NCI-H1436 treated with DMSO at 0.1 percent for 48 hours (cell line): ENCODE data around the gene SMU1.
"Not testable (repeated sequence)": the region's sequence is repeated elsewhere in the genome, so short reads cannot be mapped to it uniquely, and the experiment has no call there.

ENCODE experiments used
- DNase-seq: peaks from one replicate; lab custom pipeline; 2025; lab: John Stamatoyannopoulos, UW

SMU1 gene

DNA sequence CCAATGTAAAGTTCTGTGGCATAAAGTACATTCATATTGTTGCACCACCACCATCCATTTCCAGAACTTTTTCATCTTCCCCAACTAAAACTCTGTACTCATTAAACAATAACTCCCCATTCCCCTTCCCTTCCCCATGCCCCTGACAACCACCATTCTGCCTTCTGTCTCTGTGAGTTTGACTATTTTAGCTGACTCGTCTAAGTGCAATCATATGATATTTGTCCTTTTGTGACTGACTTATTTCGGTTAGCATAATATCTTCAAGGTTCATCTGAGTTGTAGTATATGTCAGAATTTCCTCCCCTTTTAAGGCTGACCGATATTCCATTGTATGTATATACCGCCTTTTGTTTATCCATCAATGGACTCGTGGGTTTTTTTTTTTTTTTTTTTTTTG, 29.0 kb upstream of the SMU1 start:
- DNase-seq: no peak

DNA sequence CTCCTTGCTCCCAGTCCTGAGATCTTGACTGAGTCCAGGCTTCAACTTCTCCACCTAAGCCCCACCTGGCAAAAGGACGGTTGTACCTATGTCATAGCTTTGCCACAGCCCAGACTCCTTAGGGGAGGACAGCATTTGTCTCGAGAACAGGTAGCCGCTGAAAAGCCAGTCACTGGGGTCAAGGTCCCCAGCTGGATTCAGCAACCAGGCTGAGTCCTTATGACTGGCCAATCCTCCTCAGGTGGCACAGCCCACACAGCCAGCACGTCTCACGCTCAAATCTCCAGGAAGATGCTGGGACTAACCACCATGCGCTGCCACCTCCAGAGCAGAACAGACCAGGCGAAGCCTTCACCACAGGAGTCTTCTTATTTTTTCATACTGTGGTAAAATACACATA, 27.9 kb upstream of the SMU1 start:
- DNase-seq: no peak

DNA sequence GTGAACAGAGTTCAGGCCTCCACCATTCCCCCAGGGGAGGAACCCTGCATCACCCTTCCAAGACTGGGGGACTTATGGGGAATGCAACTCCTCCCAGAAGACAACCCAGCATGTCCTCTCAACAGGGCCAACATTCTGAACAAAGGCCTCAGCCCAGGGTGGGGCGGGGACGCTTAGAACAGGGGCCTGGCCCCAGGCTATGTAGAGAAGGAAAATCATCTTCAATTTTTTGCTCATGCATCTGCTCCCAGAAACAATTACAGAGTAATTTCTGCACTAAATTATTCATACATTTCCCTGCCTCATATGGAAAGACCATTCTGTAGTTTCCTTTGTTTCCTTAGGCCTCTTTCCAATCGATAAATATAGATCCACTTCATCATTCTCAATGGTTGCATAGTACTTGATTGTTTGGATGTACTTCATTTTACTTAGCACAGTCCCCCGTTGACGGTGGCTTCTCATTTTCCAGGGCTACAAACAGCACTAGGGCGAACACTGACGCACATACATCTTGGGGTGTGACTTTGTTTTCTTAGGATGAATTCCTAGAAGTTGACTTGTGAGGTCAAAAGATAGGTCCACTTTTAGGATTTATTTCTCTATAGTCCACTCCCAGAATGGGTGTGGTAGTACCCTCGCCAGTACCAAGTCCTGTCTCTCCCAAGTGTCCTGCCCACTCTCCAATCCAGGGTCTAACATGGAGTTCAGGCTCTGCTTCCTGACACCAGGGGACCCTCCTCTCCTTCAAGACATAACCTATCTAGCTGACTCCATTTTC, 27.2 kb upstream of the SMU1 start:
- DNase-seq: no peak

DNA sequence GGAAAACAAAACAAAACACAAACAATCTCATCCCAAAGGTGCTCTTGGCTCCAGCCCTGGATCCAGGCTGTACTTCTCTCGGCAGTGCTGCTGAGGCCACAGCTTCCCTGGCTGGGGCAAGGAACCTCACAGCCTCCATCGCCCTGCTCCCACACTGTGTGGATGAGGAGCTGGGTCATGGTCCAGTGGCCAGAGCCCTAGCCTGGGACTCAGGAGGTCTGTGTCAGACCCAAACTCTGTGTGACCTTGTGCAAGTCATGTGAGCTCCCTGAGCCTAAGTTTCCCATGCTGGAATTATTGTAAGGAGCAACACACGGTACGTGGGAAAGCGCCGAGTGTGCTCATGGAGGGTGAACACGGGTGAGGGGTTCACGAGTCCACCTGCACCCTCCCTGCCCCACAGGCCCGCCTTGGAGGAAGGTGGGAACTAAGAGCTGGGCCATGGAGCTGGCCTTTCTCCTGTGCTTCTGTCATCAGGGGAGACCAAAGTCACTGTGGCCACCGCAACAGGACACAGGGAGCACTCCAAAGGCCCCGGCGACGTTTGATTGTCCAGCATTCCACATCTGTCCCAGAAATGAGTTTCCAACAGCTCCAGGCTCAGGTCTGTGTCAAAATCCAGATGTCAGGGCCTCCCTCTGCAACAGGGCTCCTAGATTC, 26.2 kb upstream of the SMU1 start:
- no peak for DNase-seq

DNA sequence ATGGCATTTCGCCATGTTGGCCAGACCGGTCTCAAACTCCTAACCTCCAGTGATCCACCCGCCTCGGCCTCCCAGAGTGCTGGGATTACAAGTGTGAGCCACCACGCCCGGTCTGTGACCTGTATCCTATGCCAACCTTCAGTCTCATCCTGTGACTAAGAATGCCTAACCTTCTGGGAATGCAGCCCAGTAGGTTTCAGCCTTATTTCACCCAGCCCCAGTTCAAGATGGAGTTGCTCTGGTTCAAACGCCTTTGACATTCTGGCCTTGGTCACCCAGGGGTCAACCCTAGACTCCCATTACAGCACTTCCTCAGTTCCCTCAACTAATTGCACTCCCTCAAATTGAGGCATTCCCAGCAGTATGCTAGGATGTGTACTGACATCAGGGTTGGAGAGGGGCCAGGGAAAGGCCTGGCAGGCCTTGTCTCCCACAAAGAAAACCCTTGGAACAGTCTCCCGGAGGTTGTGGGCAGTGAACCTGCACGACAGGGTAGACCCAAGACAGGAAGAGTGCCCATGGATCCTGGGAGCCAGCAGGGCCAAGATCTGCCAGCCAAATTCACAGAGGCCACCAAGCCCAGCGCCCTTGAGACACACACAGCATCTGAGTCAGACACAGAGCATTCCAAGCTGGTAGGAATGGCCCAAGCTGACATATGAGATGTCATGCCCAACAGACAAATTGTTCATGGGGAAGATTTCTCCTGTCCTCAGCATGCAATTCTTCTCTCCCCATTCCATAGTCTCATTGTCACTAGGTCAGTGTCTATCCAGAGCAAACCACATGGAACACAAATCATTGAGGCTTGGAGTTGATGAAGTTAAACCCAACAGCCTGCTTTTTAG, 24.9 kb upstream of the SMU1 start:
- no peak for DNase-seq

DNA sequence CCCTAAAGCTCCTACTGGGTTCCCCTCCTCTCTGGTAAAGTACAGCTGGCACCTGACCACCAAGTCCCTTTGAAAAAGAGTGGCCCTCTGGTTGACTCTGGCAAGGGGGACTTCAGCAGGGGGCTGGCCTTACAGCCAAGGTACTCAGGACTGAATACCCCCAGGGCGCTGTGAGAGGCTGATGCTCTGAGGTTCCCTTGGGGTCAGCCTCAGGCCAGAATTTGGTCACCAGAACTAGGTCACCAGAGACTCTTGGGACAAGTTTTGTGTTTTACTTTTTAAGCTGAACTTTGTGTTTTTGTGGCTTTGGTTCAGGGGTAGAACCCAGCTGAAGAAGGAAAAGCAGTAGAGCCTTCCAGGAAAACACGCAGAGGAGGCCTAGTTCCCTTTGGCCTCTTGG, 23.3 kb upstream of the SMU1 start:
- DNase-seq: no peak

DNA sequence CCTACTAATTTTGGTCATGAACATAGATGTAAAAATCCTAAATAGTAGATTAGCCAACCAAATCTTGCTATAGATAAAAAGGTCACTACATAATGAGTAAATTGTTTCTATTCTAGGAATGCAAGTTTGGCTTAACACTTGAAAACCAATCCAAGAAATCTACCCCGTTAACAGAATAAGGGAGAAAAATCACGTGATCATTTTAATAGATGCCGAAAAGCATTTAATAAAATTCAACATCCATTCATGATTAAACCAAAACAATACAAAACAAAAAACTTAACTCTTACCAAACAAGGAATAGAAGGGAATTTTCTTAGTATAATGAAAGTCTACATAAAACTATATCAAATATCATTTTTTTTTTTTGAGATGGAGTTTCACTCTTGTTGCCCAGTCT, 20.7 kb upstream of the SMU1 start:
- no peak for DNase-seq

DNA sequence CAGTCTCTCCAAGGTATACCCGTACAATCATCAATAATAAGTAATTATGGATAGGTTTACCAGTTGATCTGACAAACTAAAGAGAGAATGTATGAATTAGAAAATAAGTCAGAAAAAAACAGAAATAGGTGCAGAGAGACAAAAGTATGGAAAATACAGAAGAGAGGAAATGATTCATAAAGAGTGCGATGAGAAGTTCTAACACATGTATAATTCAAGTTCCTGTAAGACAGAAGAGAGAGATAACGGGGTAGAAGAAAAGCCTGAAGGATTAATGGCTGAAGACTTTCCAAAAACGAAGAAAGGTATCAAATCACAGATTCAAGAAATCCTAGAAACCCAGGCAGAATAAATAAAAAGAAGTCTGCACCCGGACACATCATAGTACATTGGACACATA, 16.2 kb upstream of the SMU1 start:
- no peak for DNase-seq

DNA sequence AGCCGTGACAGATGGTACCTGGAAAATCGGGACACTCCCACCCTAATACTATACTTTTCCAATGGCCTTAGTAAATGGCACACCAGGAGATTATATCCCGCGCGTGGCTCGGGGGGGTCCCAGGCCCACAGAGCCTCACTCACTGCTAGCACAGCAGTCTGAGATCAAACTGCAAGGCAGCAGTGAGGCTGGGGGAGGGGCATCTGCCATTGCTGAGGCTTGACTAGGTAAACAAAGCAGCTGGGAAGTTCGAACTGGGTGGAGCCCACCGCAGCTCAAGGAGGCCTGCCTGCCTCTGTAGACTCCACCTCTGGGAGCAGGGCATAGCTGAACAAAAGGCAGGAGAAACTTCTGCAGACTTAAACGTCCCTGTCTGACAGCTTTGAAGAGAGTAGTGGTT, 9.2 kb upstream of the SMU1 start:
- not testable (repeated sequence) for DNase-seq

DNA sequence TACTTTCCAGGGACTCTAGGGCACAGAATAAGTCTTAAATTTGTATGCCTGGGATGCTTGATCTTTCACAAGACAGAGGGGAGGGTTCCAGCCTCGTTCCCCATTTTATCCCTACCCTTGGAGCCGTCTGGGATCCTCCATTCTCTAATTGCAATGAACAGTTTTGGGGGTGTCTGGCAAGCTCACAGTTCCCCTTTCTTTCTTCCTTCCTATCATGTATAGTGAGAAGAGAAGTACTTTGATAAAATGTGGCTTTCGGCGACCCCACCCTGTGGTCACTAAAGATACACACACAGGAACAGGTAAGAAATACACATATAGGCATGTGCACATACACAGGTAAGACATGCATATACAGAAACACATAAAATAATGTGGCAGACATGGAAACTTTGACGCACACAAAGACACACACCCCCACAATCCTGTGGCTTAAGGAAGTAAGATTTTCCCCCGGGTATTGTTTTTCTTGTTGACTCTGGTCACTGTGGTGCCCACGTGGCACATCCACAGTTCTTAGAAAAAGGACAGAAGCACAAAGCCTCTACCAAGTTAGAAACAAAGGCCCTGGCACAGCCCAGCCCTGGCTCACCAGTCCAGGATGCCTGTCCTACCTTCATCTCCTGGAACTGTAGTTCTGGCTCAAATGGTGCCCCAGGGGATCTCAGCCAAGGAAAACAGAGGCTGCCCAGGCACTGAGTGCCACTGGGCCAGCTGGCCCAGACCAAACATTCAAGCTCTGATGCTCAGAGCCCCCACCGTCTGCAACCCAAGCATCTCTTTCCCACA, 6.3 kb upstream of the SMU1 start:
- no peak for DNase-seq

DNA sequence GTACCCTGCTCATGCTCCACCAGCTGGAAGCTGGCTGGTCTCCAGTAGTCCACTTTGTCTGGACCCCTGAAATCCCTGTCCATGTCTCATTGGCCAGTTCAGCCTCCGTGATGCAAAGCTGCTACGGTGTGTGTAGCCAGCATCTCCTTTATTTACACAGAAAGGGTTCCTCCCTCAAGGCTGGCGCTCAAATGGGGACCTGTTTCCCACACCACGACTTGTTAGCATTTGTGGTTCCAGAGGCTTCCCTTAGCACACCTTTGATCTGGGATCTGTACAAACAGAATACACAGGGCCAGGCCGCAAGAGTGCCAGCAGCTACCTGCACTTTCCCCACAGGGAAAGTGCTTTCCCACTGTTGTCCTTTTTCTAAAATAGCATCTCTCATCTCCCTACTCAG, 5.7 kb upstream of the SMU1 start:
- DNase-seq: no peak

DNA sequence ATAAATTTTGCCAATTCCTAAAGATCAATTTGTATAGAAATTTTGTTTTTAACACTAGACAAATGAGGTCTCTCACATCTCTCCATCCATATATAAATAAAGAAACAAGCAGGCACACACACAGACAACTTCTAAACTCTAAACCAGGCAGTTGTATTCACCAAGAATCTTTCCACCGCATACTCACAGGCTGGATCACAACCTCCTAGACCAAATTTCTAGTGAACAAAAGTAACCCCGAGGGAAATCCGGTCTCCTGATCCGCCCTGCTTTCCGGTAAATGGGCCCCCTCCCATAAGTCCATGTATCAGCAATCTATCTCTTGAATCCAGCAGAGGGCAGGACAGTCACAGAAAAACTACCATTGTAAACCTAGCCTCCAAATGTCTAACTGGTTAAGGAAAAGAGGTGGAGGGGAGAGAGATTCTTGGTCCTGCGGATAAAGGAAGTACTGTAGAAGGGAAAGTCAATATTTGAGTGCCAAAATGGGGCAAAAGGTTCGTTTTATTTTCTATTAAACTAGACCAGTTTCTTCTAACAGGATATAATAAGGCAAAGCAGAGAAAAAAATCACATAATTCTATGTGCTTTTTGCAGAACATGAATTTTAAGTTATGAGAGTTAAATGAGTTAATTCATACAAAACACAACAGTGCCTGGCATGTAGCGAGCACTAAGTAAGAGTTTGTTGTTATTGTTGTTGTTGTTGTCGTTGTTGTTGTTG, 4.8 kb upstream of the SMU1 start:
- peak; percentile 70 for DNase-seq

DNA sequence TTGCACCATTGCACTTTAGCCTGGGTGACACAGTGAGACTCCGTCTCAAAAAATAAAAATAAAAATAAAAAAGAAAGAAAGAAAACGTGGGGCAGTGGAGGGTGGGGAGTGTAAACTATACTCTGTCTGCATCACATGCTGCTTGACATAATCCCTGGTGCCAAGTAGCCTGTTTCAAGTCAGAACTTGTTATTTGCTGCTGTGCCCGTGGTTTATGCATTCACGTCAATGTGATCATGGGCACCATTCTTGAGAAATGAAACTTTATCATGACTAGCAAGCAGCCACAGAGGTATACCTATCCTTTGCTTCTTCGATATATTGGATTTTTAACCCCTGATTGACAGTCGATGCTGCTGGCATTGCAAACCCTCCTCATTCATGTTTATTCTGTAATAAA, 4.1 kb upstream of the SMU1 start:
- DNase-seq: no peak

DNA sequence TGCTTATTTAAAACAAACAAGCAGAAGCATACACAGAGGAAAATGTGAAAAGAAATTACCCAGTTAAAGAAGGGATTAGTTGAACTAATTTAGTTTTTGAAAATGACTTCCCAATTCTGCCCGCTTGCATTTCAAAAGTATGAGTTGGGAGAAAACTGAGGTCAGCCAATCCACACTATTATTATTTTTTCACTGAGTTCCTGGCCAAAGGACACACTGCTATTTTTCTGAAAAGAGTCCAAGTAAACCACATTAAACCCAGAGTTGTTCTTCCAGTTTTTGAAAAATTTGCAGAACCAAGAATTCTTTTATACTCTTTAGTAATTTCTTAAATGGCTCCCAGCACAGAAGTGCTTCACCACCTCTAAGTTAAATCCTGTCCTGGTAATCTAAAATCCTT, 7.5 kb downstream of the SMU1 start:
- DNase-seq: no peak

DNA sequence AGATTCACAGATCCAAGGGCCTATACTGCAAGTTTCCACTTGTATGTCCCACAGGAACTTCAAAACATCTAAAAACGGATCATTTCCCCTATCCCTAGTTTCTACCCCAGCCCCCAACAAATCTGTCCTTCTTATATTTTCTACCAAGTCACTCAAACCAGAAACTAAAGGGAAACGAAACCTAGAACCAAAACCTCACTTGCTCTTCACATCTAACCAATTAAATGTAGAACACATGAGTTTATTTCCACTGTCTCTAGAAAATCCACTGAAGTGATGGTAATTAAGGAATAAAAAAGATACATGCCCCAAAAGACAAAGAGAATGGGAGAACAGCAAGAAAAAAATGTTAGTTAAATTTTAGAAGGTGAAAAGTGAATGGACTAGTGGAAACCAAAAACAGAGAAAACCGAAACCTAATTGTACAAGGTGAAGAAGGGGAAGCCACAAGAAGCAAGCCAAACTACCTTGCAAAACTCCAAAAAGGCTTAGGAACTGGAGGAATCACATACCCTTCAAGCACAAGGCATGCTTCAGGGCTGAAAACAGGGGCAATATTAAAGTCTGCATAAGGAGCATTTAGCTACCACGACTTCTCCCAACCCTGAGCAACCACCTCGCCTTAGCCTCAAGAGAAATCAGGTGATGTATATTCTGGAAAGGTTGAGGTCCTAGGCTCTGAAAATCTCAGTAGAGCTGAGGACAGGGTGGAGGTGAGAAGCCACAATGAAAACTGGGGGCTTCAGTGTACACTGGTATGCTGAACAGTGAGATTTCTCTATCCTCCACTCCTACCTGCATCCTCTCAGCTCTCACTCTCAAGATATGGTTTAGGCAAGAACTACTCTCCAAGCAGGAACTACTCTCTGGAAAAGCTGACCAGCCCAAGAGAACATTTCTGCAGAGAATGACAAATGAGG, 11.1 kb downstream of the SMU1 start:
- no peak for DNase-seq

DNA sequence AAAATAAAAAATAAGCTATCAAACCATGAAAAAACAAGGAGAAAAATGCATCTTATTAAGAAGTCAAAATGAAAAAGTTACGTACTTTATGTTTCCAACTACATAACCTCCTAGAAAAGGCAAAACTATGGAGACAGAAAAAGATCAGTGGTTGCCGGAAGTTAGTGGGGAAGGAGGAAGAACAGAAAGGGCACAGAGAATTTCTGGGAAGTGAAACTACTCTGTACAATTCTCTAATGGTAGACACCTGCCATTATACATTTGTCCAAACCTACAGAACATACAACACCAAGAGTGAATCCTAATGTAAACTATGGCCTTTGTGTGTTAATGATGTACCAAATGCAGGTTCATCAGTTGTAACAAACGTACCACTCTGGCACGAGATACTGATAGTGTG, 25.3 kb downstream of the SMU1 start:
- DNase-seq: no peak

DNA sequence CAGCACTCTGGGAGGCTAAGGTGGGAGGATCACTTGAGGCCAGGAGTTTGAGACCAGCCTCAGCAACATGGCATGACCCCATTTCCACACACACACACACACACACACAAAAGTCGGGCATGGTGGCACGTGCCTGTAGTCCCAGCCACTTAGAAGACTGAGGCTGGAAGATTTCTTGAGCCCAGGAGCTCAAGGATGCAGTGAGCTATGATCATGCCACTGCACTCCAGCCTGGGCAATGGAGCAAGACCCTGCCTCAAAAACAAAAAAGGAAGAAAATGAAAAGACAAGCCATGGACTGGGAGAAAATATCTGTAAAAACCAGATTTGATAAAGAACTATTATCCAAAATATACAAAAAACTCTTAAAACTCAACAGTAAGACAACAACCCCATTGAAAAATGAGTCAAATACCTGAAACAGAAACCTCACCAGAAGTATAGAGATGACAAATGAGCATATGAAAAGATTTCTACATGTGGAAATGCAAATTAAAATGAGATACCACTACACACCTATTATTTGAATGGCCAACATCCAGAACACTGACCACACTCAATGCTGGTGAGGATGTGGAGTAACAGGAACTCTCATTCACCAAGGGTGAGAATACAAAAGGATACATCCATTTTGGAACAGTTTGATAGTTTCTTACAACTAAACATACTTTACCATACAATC, 26.7 kb downstream of the SMU1 start:
- DNase-seq: no peak

DNA sequence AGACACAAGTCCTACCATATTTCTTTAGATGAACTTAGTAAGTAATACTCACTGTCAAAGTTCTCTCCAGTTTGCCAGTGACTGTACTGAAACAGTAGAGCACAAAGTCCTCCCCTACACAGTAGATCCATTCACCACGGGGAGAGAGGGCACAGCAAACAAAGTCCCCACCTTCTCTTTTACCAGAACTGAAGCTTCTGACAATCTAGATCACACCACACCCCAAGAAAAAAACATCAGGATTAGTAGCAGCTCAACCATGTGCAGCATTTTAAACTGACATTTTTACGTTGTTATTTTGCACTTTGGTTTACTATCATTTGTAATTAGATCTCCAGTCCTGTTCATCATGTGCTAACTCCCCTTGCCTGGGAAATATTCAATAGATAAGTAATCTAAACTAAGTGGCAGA, 28.4 kb downstream of the SMU1 start:
- DNase-seq: no peak

DNA sequence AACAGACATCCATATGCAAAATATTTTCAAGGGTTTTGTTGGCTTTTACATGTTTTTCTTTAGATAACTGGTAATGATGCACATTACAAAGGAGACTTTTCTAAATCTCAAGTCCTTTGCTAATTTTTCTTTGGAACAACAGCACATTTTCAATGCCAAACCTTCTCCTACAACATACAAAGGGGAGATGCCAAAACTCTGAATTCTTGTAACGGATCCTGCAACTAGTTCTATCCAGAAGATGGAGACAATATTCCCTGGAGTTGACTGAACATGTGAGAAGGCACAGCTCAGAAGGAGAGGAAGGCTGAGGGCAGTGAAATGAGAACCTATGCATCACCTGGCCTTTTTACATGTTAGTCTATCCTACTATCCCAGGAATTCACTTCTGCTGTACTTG, 30.4 kb downstream of the SMU1 start:
- DNase-seq: no peak
